Endothelial cell of umbilical vein (primary cell): Measurements from ENCODE around the gene ACVR1C. TPM values are rescaled to one million over a fixed set of nuclear protein-coding genes. Genes with fewer than 3 reads are reported as not detected.

Experiments
- BruUV-seq: library from RNA; stranded (reverse); fragments of 400-500 nt; replicated peaks from 2 replicates; lab custom pipeline; 2021; lab: Mats Ljungman, UMichigan
- CTCF ChIA-PET: fragments of 300-600, 350-600 bp; sonication (Branson Sonifier 250); formaldehyde crosslinking; loops from one replicate; lab custom pipeline; 2021; ENCODE audit warnings: antibody characterized with exemption, inconsistent platforms; lab: Charles Lee
- POLR2A ChIA-PET: fragments of 300-600, 350-600 bp; sonication (Branson Sonifier 250); formaldehyde crosslinking; loops from one replicate; lab custom pipeline; 2021; ENCODE audit warnings: antibody characterized with exemption, inconsistent platforms; lab: Charles Lee
- DNase-seq: peaks from one replicate; pipeline ENCODE4 v3.0.0-alpha.2; 2011; ENCODE audit warnings: low read depth, low spot score
- FAIRE-seq: peaks from 2 replicates; lab custom pipeline; 2011; peaks lifted over from hg19 to GRCh38; lab: Jason Lieb, UNC
- H2AFZ ChIP-seq: 2 replicates; pipeline ENCODE4 v1.6.0; 2012; ENCODE audit warnings: low read depth, low read length, control low read depth, inconsistent platforms
- H3K27ac ChIP-seq: 2 replicates; pipeline ENCODE4 v1.5.1; 2011; ENCODE audit warnings: low read depth, mild to moderate bottlenecking, control low read depth, low read length, moderate library complexity; ENCODE audit not compliant: insufficient read depth
- H3K27me3 ChIP-seq, 2 experiments: 2 replicates each; pipeline versions ENCODE4 v1.6.0 to v1.6.1; 2011; ENCODE audit warnings: low read length in 2 of 2, mixed read lengths in 1 of 2; ENCODE audit not compliant: control insufficient read depth in 2 of 2, insufficient read depth in 2 of 2
- H3K36me3 ChIP-seq, 2 experiments: 2 replicates in 1 of 2; 3 replicates in 1 of 2; pipeline ENCODE4 v1.5.1; 2011; ENCODE audit warnings: low read length in 2 of 2, mild to moderate bottlenecking in 1 of 2, moderate library complexity in 1 of 2; ENCODE audit not compliant: control insufficient read depth in 2 of 2, insufficient read depth in 2 of 2; ENCODE audit errors: extremely low read depth in 1 of 2
- H3K4me1 ChIP-seq: 3 replicates; pipeline ENCODE4 v1.5.1; 2011; ENCODE audit warnings: mild to moderate bottlenecking, low read length; ENCODE audit not compliant: control insufficient read depth, insufficient read depth; ENCODE audit errors: extremely low read depth
- H3K4me2 ChIP-seq: 2 replicates; pipeline ENCODE4 v1.6.1; 2011; ENCODE audit warnings: low read length, control low read depth, mixed read lengths; ENCODE audit not compliant: insufficient read depth
- H3K4me3 ChIP-seq, 3 experiments: fragments of 200-600 bp in 1 of 3; sonication (generic), shearing (Covaris generic) in 1 of 3; replicated peaks in 1 of 3; 2 replicates each; pipeline ENCODE4 v1.5.1; 2011 to 2016; ENCODE audit warnings: control low read depth in 3 of 3, low read length in 3 of 3, mild to moderate bottlenecking in 2 of 3, inconsistent platforms in 1 of 3, low read depth in 1 of 3, moderate library complexity in 1 of 3; ENCODE audit not compliant: insufficient read depth in 1 of 3
- H3K79me2 ChIP-seq: 2 replicates; pipeline ENCODE4 v1.6.0; 2012; ENCODE audit warnings: low read length, inconsistent platforms; ENCODE audit not compliant: control insufficient read depth, insufficient read depth
- H3K9ac ChIP-seq: replicated peaks from 2 replicates; pipeline ENCODE3; 2011; ENCODE audit warnings: low read length, control low read depth; ENCODE audit not compliant: insufficient read depth; ENCODE audit errors: extremely low read depth
- H3K9me1 ChIP-seq: replicated peaks from 3 replicates; pipeline ENCODE4 v1.6.0; 2011; ENCODE audit warnings: mild to moderate bottlenecking, low read length; ENCODE audit not compliant: control insufficient read depth, insufficient read depth; ENCODE audit errors: extremely low read depth
- H3K9me3 ChIP-seq: replicated peaks from 2 replicates; pipeline ENCODE4 v1.5.1; 2012; ENCODE audit warnings: low read length, inconsistent platforms; ENCODE audit not compliant: control insufficient read depth, insufficient read depth
- H4K20me1 ChIP-seq: replicated peaks from 2 replicates; pipeline ENCODE3; 2011; ENCODE audit warnings: mild to moderate bottlenecking, low read length; ENCODE audit not compliant: control insufficient read depth, insufficient read depth; ENCODE audit errors: extremely low read depth
- EZH2 ChIP-seq: IDR thresholded peaks from 2 replicates; pipeline ENCODE4 v1.6.1; 2012; ENCODE audit warnings: borderline replicate concordance, low read depth, mild to moderate bottlenecking, moderate library complexity, low read length, inconsistent platforms; ENCODE audit not compliant: severe bottlenecking
- GATA2 ChIP-seq: IDR thresholded peaks from 2 replicates; pipeline ENCODE4 v1.7.0; 2011; ENCODE audit warnings: low read depth, mild to moderate bottlenecking, moderate library complexity, mixed read lengths, low read length; ENCODE audit not compliant: insufficient read length, insufficient read depth
- JUN ChIP-seq: IDR thresholded peaks from 2 replicates; pipeline ENCODE4 v1.6.1; 2011; ENCODE audit warnings: borderline replicate concordance, low read depth; ENCODE audit not compliant: insufficient read length, insufficient read depth
- MYC ChIP-seq: IDR thresholded peaks from one replicate; pipeline ENCODE4 v1.6.1; 2011; ENCODE audit warnings: mild to moderate bottlenecking, low read depth, low read length
- POLR2AphosphoS5 ChIP-seq: IDR thresholded peaks from 2 replicates; pipeline ENCODE4 v1.6.1; 2012; ENCODE audit warnings: low read depth, mild to moderate bottlenecking, control low read depth, low read length, moderate library complexity; ENCODE audit not compliant: insufficient read depth
- dilution Hi-C: fragments of 300-500 bp; cut with MboI; formaldehyde crosslinking; loops from one replicate; pipeline ENCODE4 v1.15.0; 2019; ENCODE audit warnings: low sequenced_read_pairs; ENCODE audit not compliant: extremely low pct_ligation_motif_present
- intact Hi-C: fragments of 100-400 bp; cut with micrococcal nuclease; formaldehyde crosslinking; loops from one replicate; pipeline ENCODE4 v1.10.0; 2022
- polyA plus RNA-seq, 4 experiments: library from polyadenylated mRNA; depleted of rRNA in 3 of 4; stranded (reverse) in 3 of 4; unstranded in 1 of 4; fragments of >200 nt; gene quantifications; 2 replicates each; pipeline versions ENCODE4 v1.2.1 to v1.2.3, GENCODE V29; 2011 to 2012; ENCODE audit warnings: missing spikeins in 1 of 4
- total RNA-seq: library from RNA; stranded (reverse); gene quantifications from 2 replicates; pipeline ENCODE4 v1.2.3, GENCODE V29; 2021
- TF ChIP-seq, protein P1 (sequence below): IDR thresholded peaks from 2 replicates; pipeline ENCODE4 v1.6.1; 2011; ENCODE audit not compliant: insufficient read depth, insufficient read length
- TF ChIP-seq, protein P2 (sequence below), 2 donors: IDR thresholded peaks; 1 replicate in 1 of 2; 2 replicates in 1 of 2; pipeline ENCODE4 v1.5.1; 2011; ENCODE audit warnings: low read length in 2 of 2, mild to moderate bottlenecking in 2 of 2, moderate library complexity in 2 of 2, control low read depth in 1 of 2, inconsistent platforms in 1 of 2, low read depth in 1 of 2; ENCODE audit not compliant: insufficient read depth in 1 of 2; ENCODE audit errors: extremely low read depth in 1 of 2

The ACVR1C gene
- total and polyA plus RNA-seq, 2 donors (not counting 3 experiments of a cell fraction or from before 2014, with no cell fraction given) = not detected

DNA sequence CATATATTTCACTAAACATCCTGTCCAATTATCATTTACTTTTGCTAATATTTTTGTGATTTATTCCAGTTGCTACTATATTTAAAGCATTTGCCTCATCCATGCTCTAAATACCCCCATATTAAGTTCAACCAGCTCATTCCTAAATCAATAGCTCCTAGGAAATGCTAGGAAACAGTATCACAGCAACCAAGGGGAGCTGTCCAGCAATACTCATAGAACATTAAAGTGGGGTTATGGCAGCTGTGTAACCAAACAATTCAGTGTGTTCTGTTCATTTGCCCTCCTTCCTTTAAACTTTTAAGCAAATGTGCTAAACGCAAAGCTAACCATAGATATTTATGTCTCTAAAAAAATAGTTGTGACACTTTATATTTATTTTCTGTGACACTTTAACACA, 41.1 kb downstream of the ACVR1C start:
- H3K9me1 ChIP-seq = no peaks in the 10 kb centered on the region
- no peaks in the 10 kb centered on the region for H3K36me3 ChIP-seq
- no peak for TF ChIP-seq EZH2
- TF ChIP-seq, protein P1, sequence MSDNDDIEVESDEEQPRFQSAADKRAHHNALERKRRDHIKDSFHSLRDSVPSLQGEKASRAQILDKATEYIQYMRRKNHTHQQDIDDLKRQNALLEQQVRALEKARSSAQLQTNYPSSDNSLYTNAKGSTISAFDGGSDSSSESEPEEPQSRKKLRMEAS = no peak
- TF ChIP-seq GATA2 = no peak
- TF ChIP-seq POLR2AphosphoS5 = no peak
- no peak for TF ChIP-seq MYC
- no peak for TF ChIP-seq JUN
- TF ChIP-seq, protein P2, sequence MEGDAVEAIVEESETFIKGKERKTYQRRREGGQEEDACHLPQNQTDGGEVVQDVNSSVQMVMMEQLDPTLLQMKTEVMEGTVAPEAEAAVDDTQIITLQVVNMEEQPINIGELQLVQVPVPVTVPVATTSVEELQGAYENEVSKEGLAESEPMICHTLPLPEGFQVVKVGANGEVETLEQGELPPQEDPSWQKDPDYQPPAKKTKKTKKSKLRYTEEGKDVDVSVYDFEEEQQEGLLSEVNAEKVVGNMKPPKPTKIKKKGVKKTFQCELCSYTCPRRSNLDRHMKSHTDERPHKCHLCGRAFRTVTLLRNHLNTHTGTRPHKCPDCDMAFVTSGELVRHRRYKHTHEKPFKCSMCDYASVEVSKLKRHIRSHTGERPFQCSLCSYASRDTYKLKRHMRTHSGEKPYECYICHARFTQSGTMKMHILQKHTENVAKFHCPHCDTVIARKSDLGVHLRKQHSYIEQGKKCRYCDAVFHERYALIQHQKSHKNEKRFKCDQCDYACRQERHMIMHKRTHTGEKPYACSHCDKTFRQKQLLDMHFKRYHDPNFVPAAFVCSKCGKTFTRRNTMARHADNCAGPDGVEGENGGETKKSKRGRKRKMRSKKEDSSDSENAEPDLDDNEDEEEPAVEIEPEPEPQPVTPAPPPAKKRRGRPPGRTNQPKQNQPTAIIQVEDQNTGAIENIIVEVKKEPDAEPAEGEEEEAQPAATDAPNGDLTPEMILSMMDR (IDR thresholded peaks at IDR 0.05; ENCODE audit: extremely low read depth in 1 of 2, insufficient read depth in 1 of 2, low read depth in 1 of 2, low read length in 2 of 2) = no peak
- DNase-seq (no peak), FAIRE-seq (no peak)
- no peaks in the 10 kb centered on the region for H3K4me1 ChIP-seq
- H3K27me3 ChIP-seq = no peaks in the 10 kb centered on the region
- CTCF ChIA-PET = interaction anchor here (0.9 to 1.2 kb wide), 2 partner anchors 15 to 285 kb away, joined by 3 to 4 read pairs; no protein-coding TSS in a partner anchor
- no peak overlapping the region for H2AFZ ChIP-seq
- intact Hi-C loops = no loop called here
- POLR2A ChIA-PET = no interaction called here
- no TSS peak for BruUV-seq
- no peaks in the 10 kb centered on the region for H3K79me2 ChIP-seq
- H3K9ac ChIP-seq = no peak overlapping the region
- H3K27ac ChIP-seq = no peak overlapping the region
- no peak overlapping the region for H3K4me2 ChIP-seq
- dilution Hi-C loops = no loop called here
- H4K20me1 ChIP-seq = no peaks in the 10 kb centered on the region
- no peak overlapping the region for H3K4me3 ChIP-seq
- no peaks in the 10 kb centered on the region for H3K9me3 ChIP-seq
